Endothelial cell of umbilical vein (primary cell): ENCODE data around the gene KCNN1. TPM values are rescaled to one million over a fixed set of nuclear protein-coding genes. Genes with fewer than 3 reads are reported as not detected.
A peak's percentile ranks its signal among the peaks of the same experiment; 100 is the strongest.

ENCODE experiments used
- BruUV-seq: library from RNA; stranded (reverse); fragments of 400-500 nt; replicated peaks from 2 replicates; lab custom pipeline; 2021; lab: Mats Ljungman, UMichigan
- CTCF ChIA-PET: fragments of 300-600, 350-600 bp; sonication (Branson Sonifier 250); formaldehyde crosslinking; loops from one replicate; lab custom pipeline; 2021; ENCODE audit warnings: antibody characterized with exemption, inconsistent platforms; lab: Charles Lee
- POLR2A ChIA-PET: fragments of 300-600, 350-600 bp; sonication (Branson Sonifier 250); formaldehyde crosslinking; loops from one replicate; lab custom pipeline; 2021; ENCODE audit warnings: antibody characterized with exemption, inconsistent platforms; lab: Charles Lee
- DNase-seq: peaks from one replicate; pipeline ENCODE4 v3.0.0-alpha.2; 2011; ENCODE audit warnings: low read depth, low spot score
- FAIRE-seq: peaks from 2 replicates; lab custom pipeline; 2011; peaks lifted over from hg19 to GRCh38; lab: Jason Lieb, UNC
- H2AFZ ChIP-seq: 2 replicates; pipeline ENCODE4 v1.6.0; 2012; ENCODE audit warnings: low read depth, low read length, control low read depth, inconsistent platforms
- H3K27ac ChIP-seq: 2 replicates; pipeline ENCODE4 v1.5.1; 2011; ENCODE audit warnings: low read depth, mild to moderate bottlenecking, control low read depth, low read length, moderate library complexity; ENCODE audit not compliant: insufficient read depth
- H3K27me3 ChIP-seq, 2 experiments: 2 replicates each; pipeline versions ENCODE4 v1.6.0 to v1.6.1; 2011; ENCODE audit warnings: low read length in 2 of 2, mixed read lengths in 1 of 2; ENCODE audit not compliant: control insufficient read depth in 2 of 2, insufficient read depth in 2 of 2
- H3K36me3 ChIP-seq, 2 experiments: 2 replicates in 1 of 2; 3 replicates in 1 of 2; pipeline ENCODE4 v1.5.1; 2011; ENCODE audit warnings: low read length in 2 of 2, mild to moderate bottlenecking in 1 of 2, moderate library complexity in 1 of 2; ENCODE audit not compliant: control insufficient read depth in 2 of 2, insufficient read depth in 2 of 2; ENCODE audit errors: extremely low read depth in 1 of 2
- H3K4me1 ChIP-seq: 3 replicates; pipeline ENCODE4 v1.5.1; 2011; ENCODE audit warnings: mild to moderate bottlenecking, low read length; ENCODE audit not compliant: control insufficient read depth, insufficient read depth; ENCODE audit errors: extremely low read depth
- H3K4me2 ChIP-seq: 2 replicates; pipeline ENCODE4 v1.6.1; 2011; ENCODE audit warnings: low read length, control low read depth, mixed read lengths; ENCODE audit not compliant: insufficient read depth
- H3K4me3 ChIP-seq, 3 experiments: fragments of 200-600 bp in 1 of 3; sonication (generic), shearing (Covaris generic) in 1 of 3; replicated peaks in 1 of 3; 2 replicates each; pipeline ENCODE4 v1.5.1; 2011 to 2016; ENCODE audit warnings: control low read depth in 3 of 3, low read length in 3 of 3, mild to moderate bottlenecking in 2 of 3, inconsistent platforms in 1 of 3, low read depth in 1 of 3, moderate library complexity in 1 of 3; ENCODE audit not compliant: insufficient read depth in 1 of 3
- H3K79me2 ChIP-seq: 2 replicates; pipeline ENCODE4 v1.6.0; 2012; ENCODE audit warnings: low read length, inconsistent platforms; ENCODE audit not compliant: control insufficient read depth, insufficient read depth
- H3K9ac ChIP-seq: replicated peaks from 2 replicates; pipeline ENCODE3; 2011; ENCODE audit warnings: low read length, control low read depth; ENCODE audit not compliant: insufficient read depth; ENCODE audit errors: extremely low read depth
- H3K9me1 ChIP-seq: replicated peaks from 3 replicates; pipeline ENCODE4 v1.6.0; 2011; ENCODE audit warnings: mild to moderate bottlenecking, low read length; ENCODE audit not compliant: control insufficient read depth, insufficient read depth; ENCODE audit errors: extremely low read depth
- H3K9me3 ChIP-seq: replicated peaks from 2 replicates; pipeline ENCODE4 v1.5.1; 2012; ENCODE audit warnings: low read length, inconsistent platforms; ENCODE audit not compliant: control insufficient read depth, insufficient read depth
- H4K20me1 ChIP-seq: replicated peaks from 2 replicates; pipeline ENCODE3; 2011; ENCODE audit warnings: mild to moderate bottlenecking, low read length; ENCODE audit not compliant: control insufficient read depth, insufficient read depth; ENCODE audit errors: extremely low read depth
- CTCF ChIP-seq, 2 donors: IDR thresholded peaks; 1 replicate in 1 of 2; 2 replicates in 1 of 2; pipeline ENCODE4 v1.5.1; 2011; ENCODE audit warnings: low read length in 2 of 2, mild to moderate bottlenecking in 2 of 2, moderate library complexity in 2 of 2, control low read depth in 1 of 2, inconsistent platforms in 1 of 2, low read depth in 1 of 2; ENCODE audit not compliant: insufficient read depth in 1 of 2; ENCODE audit errors: extremely low read depth in 1 of 2
- EZH2 ChIP-seq: IDR thresholded peaks from 2 replicates; pipeline ENCODE4 v1.6.1; 2012; ENCODE audit warnings: borderline replicate concordance, low read depth, mild to moderate bottlenecking, moderate library complexity, low read length, inconsistent platforms; ENCODE audit not compliant: severe bottlenecking
- FOS ChIP-seq: IDR thresholded peaks from 2 replicates; pipeline ENCODE4 v1.6.1; 2011; ENCODE audit warnings: mild to moderate bottlenecking, low read length, moderate library complexity, borderline replicate concordance; ENCODE audit not compliant: insufficient read depth
- GATA2 ChIP-seq: IDR thresholded peaks from 2 replicates; pipeline ENCODE4 v1.7.0; 2011; ENCODE audit warnings: low read depth, mild to moderate bottlenecking, moderate library complexity, mixed read lengths, low read length; ENCODE audit not compliant: insufficient read length, insufficient read depth
- JUN ChIP-seq: IDR thresholded peaks from 2 replicates; pipeline ENCODE4 v1.6.1; 2011; ENCODE audit warnings: borderline replicate concordance, low read depth; ENCODE audit not compliant: insufficient read length, insufficient read depth
- MAX ChIP-seq: IDR thresholded peaks from 2 replicates; pipeline ENCODE4 v1.6.1; 2011; ENCODE audit not compliant: insufficient read depth, insufficient read length
- MYC ChIP-seq: IDR thresholded peaks from one replicate; pipeline ENCODE4 v1.6.1; 2011; ENCODE audit warnings: mild to moderate bottlenecking, low read depth, low read length
- POLR2A ChIP-seq: IDR thresholded peaks from 2 replicates; pipeline ENCODE4 v1.6.1; 2012; ENCODE audit warnings: low read depth, mild to moderate bottlenecking, control low read depth, low read length
- dilution Hi-C: fragments of 300-500 bp; cut with MboI; formaldehyde crosslinking; loops from one replicate; pipeline ENCODE4 v1.15.0; 2019; ENCODE audit warnings: low sequenced_read_pairs; ENCODE audit not compliant: extremely low pct_ligation_motif_present
- intact Hi-C: fragments of 100-400 bp; cut with micrococcal nuclease; formaldehyde crosslinking; loops from one replicate; pipeline ENCODE4 v1.10.0; 2022
- polyA plus RNA-seq, 4 experiments: library from polyadenylated mRNA; depleted of rRNA in 3 of 4; stranded (reverse) in 3 of 4; unstranded in 1 of 4; fragments of >200 nt; gene quantifications; 2 replicates each; pipeline versions ENCODE4 v1.2.1 to v1.2.3, GENCODE V29; 2011 to 2012; ENCODE audit warnings: missing spikeins in 1 of 4
- total RNA-seq: library from RNA; stranded (reverse); gene quantifications from 2 replicates; pipeline ENCODE4 v1.2.3, GENCODE V29; 2021

KCNN1 gene
- total and polyA plus RNA-seq, 2 donors (not counting 3 experiments of a cell fraction or from before 2014, with no cell fraction given): 0.18 to 0.80 TPM

DNA sequence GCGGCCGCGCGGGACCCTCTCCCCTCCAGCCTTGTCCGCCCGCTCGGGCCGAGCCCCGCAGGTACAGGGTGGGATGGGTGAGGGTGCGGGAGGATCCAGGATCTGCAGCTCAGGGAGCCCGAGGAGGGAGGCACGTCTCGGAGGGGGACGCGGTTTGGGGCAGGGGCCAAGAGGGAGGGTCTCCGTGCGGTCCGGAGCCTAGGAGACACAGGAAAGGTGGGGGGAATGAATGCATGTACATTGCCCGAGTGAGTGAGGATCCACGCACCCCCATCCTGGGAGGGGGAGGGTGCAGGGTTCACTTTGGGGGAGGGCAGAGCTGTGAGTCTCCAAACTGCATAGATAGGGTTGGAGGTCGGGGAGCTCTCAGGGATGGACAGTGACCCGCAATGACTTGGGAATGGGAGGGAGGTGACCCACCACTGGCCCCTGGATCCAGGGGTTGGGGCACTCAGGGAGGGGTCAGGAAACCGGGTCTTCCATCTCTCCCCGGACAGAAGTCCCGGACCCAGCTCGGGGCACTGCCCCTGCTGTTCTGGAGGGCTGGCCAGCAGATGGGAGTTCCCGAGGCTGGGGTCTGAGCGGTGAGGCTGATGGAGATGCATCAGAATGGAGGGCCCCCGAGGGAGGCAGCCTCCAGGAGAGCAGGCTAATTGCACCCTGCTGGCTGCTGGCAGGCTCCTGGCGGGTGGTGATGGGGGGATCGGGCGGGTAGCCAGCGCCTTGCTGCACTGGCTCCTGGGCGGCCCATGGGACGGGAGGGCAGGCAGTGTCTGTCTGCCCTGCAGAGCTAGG is 547 bp downstream of the KCNN1 start:
- H3K36me3 ChIP-seq: no peaks in the 10 kb centered on the region
- ChIA-PET POLR2A (no interaction called here), CTCF (interaction anchor here (0.5 to 1.3 kb wide), 2 partner anchors 20 to 29 kb away, joined by 4 to 5 read pairs; no protein-coding TSS in a partner anchor)
- H2AFZ ChIP-seq: no peak overlapping the region
- no peaks in the 10 kb centered on the region for H4K20me1 ChIP-seq
- H3K4me1 ChIP-seq: peaks cover 6% of the 10 kb centered on the region
- H3K4me2 ChIP-seq: no peak overlapping the region
- FAIRE-seq (no peak), DNase-seq (no peak)
- H3K9me3 ChIP-seq: no peaks in the 10 kb centered on the region
- dilution Hi-C loops: no loop called here
- H3K4me3 ChIP-seq: peak overlapping the region in 1 of 3 experiments; percentile 22
- H3K27ac ChIP-seq: no peak overlapping the region
- no peak for TF ChIP-seq FOS
- TF ChIP-seq EZH2: peak; percentile 45
- TF ChIP-seq GATA2: no peak
- TF ChIP-seq MYC: no peak
- no peak for TF ChIP-seq POLR2A
- no peak overlapping the region for H3K9ac ChIP-seq
- BruUV-seq: no TSS peak
- no peaks in the 10 kb centered on the region for H3K9me1 ChIP-seq
- no peaks in the 10 kb centered on the region for H3K79me2 ChIP-seq
- peaks cover 14 to 18% of the 10 kb centered on the region in 2 experiments for H3K27me3 ChIP-seq
- intact Hi-C loops: no loop called here

- Histone ChIP-seq H3K4me1 (peaks cover 6% of the 10 kb centered on the region), H3K9ac (no peak overlapping the region), H3K27ac (no peak overlapping the region), H2AFZ (no peak overlapping the region), H3K4me2 (no peak overlapping the region), H3K27me3 (peaks cover 14 to 18% of the 10 kb centered on the region in 2 experiments), H4K20me1 (no peaks in the 10 kb centered on the region), H3K9me3 (no peaks in the 10 kb centered on the region), H3K4me3 (no peak overlapping the region), H3K36me3 (no peaks in the 10 kb centered on the region), H3K9me1 (no peaks in the 10 kb centered on the region), H3K79me2 (no peaks in the 10 kb centered on the region)
- ChIA-PET CTCF (interaction anchor here (0.5 to 1.9 kb wide), 4 partner anchors 10 to 30 kb away, joined by 3 to 5 read pairs (median 4); no protein-coding TSS in a partner anchor), POLR2A (no interaction called here)
- intact Hi-C loops (no loop called here), dilution Hi-C loops (no loop called here)
- FAIRE-seq: no peak
- BruUV-seq: no TSS peak
- DNase-seq: no peak
- TF ChIP-seq CTCF (IDR thresholded peaks at IDR 0.05; ENCODE audit: extremely low read depth in 1 of 2, insufficient read depth in 1 of 2, low read depth in 1 of 2, low read length in 2 of 2) (no peak), MYC (no peak), JUN (no peak), EZH2 (no peak), POLR2A (no peak), GATA2 (no peak), MAX (no peak)
These were observed 1.5 kb downstream of the KCNN1 start for GRCh38 chr19:17968362-17968761.
